ENCODE measurements around the gene WDR74.

GRCh38 chr11:62885137-62885750 lies 45.9 kb upstream of the WDR74 start:
- TF ChIP-seq EP300 (IDR thresholded peaks at IDR 0.05) = no peak
- TF ChIP-seq POLR2AphosphoS5 (IDR thresholded peaks at IDR 0.05) = no peak

Data from stomach (tissue), 4 donors.